ENCODE data around the gene DYNLT4. TPM values are rescaled to one million over a fixed set of nuclear protein-coding genes. Genes with fewer than 3 reads are reported as not detected.
A peak's percentile ranks its signal among the peaks of the same experiment; 100 is the strongest.

DYNLT4 gene
- total and polyA plus RNA-seq, 2 of the 13 experiments (the other 11 are each of a cell fraction or from before 2014, with no cell fraction given), result 0.77 TPM; not detected in 1

- TF ChIP-seq ZNF143 (CRISPR knock-in tag; IDR thresholded peaks at IDR 0.05), result no peak
- TF ChIP-seq PTBP1 (IDR thresholded peaks at IDR 0.05; ENCODE audit: low read depth, low read length, poor library complexity, severe bottlenecking), result no peak
- no peak; the same call in 1 of the 2 replicates for TF ChIP-seq ELF4 (CRISPR knock-in tag; IDR thresholded peaks at IDR 0.05; ENCODE audit: borderline replicate concordance)
- TF ChIP-seq KLF16 (CRISPR knock-in tag; IDR thresholded peaks at IDR 0.05), result no peak
- no peak for TF ChIP-seq ZBTB34 (CRISPR knock-in tag; IDR thresholded peaks at IDR 0.05)
- TF ChIP-seq EZH2 (conservative IDR thresholded peaks at IDR 0.05; ENCODE audit: low read depth, low read length), result no peak
- peak; percentile 52; the same call in 1 of the 2 replicates for TF ChIP-seq RXRA (CRISPR knock-in tag; IDR thresholded peaks at IDR 0.05)
- no peak for TF ChIP-seq ZC3H13 (CRISPR knock-in tag; IDR thresholded peaks at IDR 0.05)
- peak; percentile 70 for TF ChIP-seq AGO1 (IDR thresholded peaks at IDR 0.05; ENCODE audit: low read depth, low read length, poor library complexity, severe bottlenecking)
- peak; percentile 77; the same call in 1 of the 2 replicates for TF ChIP-seq SAP130 (CRISPR knock-in tag; IDR thresholded peaks at IDR 0.05; ENCODE audit: low read depth)
- TF ChIP-seq ZNF580 (CRISPR knock-in tag; IDR thresholded peaks at IDR 0.05; ENCODE audit: borderline replicate concordance, low read depth), result no peak
- TF ChIP-seq ZSCAN25 (CRISPR knock-in tag; IDR thresholded peaks at IDR 0.05), result peak; percentile 91
- TF ChIP-seq MTF1 (CRISPR knock-in tag; IDR thresholded peaks at IDR 0.05), result no peak
- TF ChIP-seq CHD2 (IDR thresholded peaks at IDR 0.05; ENCODE audit: low read depth, low read length), result no peak
- no peak for TF ChIP-seq ZNF430 (CRISPR knock-in tag; IDR thresholded peaks at IDR 0.05)
- no peak for TF ChIP-seq ZBTB21 (CRISPR knock-in tag; IDR thresholded peaks at IDR 0.05)
- no peak for TF ChIP-seq DNMT3B (CRISPR knock-in tag; conservative IDR thresholded peaks at IDR 0.05)
- no peak for TF ChIP-seq REXO4 (CRISPR knock-in tag; IDR thresholded peaks at IDR 0.05; ENCODE audit: borderline replicate concordance)
- no peak for TF ChIP-seq FOXO1 (CRISPR knock-in tag; IDR thresholded peaks at IDR 0.05)
- no peak for TF ChIP-seq ZNF205 (CRISPR knock-in tag; IDR thresholded peaks at IDR 0.05)
- peak; percentile 8; the same call in 1 of the 2 replicates for TF ChIP-seq ZNF800 (CRISPR knock-in tag; IDR thresholded peaks at IDR 0.05)
- TF ChIP-seq ZNF792 (CRISPR knock-in tag; IDR thresholded peaks at IDR 0.05), result no peak
- peak; percentile 89; the same call in 1 of the 2 replicates for TF ChIP-seq ZNF598 (CRISPR knock-in tag; IDR thresholded peaks at IDR 0.05; ENCODE audit: borderline replicate concordance)
- TF ChIP-seq ZNF605 (CRISPR knock-in tag; IDR thresholded peaks at IDR 0.05), result peak; percentile 74; the same call in 1 of the 2 replicates
- no peak for TF ChIP-seq NFYB (CRISPR knock-in tag; IDR thresholded peaks at IDR 0.05)
- no peak for TF ChIP-seq ZSCAN12 (CRISPR knock-in tag; IDR thresholded peaks at IDR 0.05)
- TF ChIP-seq KLF15 (CRISPR knock-in tag; IDR thresholded peaks at IDR 0.05; ENCODE audit: borderline replicate concordance), result no peak
- peak; percentile 88 for TF ChIP-seq HNRNPLL (IDR thresholded peaks at IDR 0.05; ENCODE audit: low read depth, low read length, poor library complexity, severe bottlenecking)
- no peak for TF ChIP-seq KLF6 (CRISPR knock-in tag; IDR thresholded peaks at IDR 0.05)
- TF ChIP-seq ZNF629 (CRISPR knock-in tag; conservative IDR thresholded peaks at IDR 0.05), result no peak
Measured at GRCh38 chr1:44827197-44828002, 20.2 kb upstream of the DYNLT4 start (continued).
